RWPE2 (cell line): ENCODE results near the gene PPFIA4.

Experiments
- ATAC-seq: fragments of 200-7000 bp; cut with Tn5 transposase; 3 replicates; pipeline ENCODE4 v1.9.1; 2021; ENCODE audit warnings: low read depth
- DNase-seq: peaks from one replicate; pipeline ENCODE4 v3.0.0-alpha.2; 2020; ENCODE audit warnings: low spot score
- H3K27ac ChIP-seq: fragments of 450-650 bp; 2 replicates; pipeline ENCODE4 v1.5.1; 2017; ENCODE audit warnings: mild to moderate bottlenecking; ENCODE audit not compliant: poor library complexity, severe bottlenecking
- H3K27me3 ChIP-seq: fragments of 250-450 bp; sonication (Bioruptor Pico); 2 replicates; pipeline ENCODE4 v1.5.1; 2021; ENCODE audit warnings: mild to moderate bottlenecking, moderate library complexity; ENCODE audit not compliant: insufficient read depth, poor library complexity, severe bottlenecking
- H3K36me3 ChIP-seq: fragments of 250-450 bp; sonication (Bioruptor Pico); 2 replicates; pipeline ENCODE4 v1.5.1; 2020; ENCODE audit warnings: low read depth, mild to moderate bottlenecking, moderate library complexity
- H3K4me1 ChIP-seq: fragments of 250-450 bp; sonication (Bioruptor Pico); 2 replicates; pipeline ENCODE4 v1.5.1; 2021; ENCODE audit warnings: mild to moderate bottlenecking, moderate library complexity; ENCODE audit not compliant: insufficient read depth, poor library complexity, severe bottlenecking
- H3K4me3 ChIP-seq: fragments of 250-450 bp; sonication (Bioruptor Pico); 2 replicates; pipeline ENCODE4 v1.5.1; 2021; ENCODE audit warnings: mild to moderate bottlenecking, moderate library complexity; ENCODE audit not compliant: severe bottlenecking
- H3K9me3 ChIP-seq: fragments of 250-450 bp; sonication (Bioruptor Pico); 2 replicates; pipeline ENCODE4 v1.5.1; 2021; ENCODE audit warnings: mild to moderate bottlenecking, moderate library complexity; ENCODE audit not compliant: severe bottlenecking
- CTCF ChIP-seq: fragments of 450-650 bp; IDR thresholded peaks from one replicate; pipeline ENCODE4 v1.5.1; 2017; ENCODE audit warnings: mild to moderate bottlenecking, moderate library complexity; ENCODE audit not compliant: poor library complexity, severe bottlenecking

The PPFIA4 gene

GRCh38 chr1:203065191-203065590 is 38.9 kb downstream of the PPFIA4 start:
- no peak for TF ChIP-seq CTCF
- ATAC-seq, result no peak
- no peaks in the 10 kb centered on the region for H3K36me3 ChIP-seq
- no peaks in the 10 kb centered on the region for H3K4me1 ChIP-seq
- H3K9me3 ChIP-seq, result no peaks in the 10 kb centered on the region
- H3K4me3 ChIP-seq, result no peak overlapping the region
- no peak overlapping the region for H3K27ac ChIP-seq
- H3K27me3 ChIP-seq, result no peaks in the 10 kb centered on the region
- DNase-seq, result no peak

DNA sequence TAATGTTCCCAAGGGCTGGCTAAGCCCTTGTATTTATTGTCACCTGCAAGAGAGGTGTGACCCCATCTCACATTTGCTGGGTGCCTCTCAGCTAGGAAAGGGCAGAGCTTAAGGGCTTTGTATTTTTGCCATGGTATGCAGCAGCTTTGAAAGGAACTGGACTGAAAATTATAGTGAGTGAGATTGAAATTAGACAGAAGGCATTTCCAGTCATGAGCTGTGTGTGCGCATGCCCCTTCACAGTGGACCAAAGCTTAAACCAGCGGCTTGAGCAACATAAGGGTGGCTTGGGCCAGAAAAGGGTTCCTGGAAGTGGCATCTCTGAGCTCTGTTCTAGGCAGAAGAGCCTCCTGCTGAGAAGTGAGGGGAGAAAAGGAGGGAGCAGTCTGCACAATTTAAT is 39.7 kb downstream of the PPFIA4 start:
- H3K4me1 ChIP-seq, result no peaks in the 10 kb centered on the region
- DNase-seq, result no peak
- H3K9me3 ChIP-seq, result no peaks in the 10 kb centered on the region
- no peak overlapping the region for H3K27ac ChIP-seq
- ATAC-seq, result no peak
- TF ChIP-seq CTCF, result no peak
- H3K36me3 ChIP-seq, result no peaks in the 10 kb centered on the region
- H3K27me3 ChIP-seq, result no peaks in the 10 kb centered on the region
- H3K4me3 ChIP-seq, result no peak overlapping the region

DNA sequence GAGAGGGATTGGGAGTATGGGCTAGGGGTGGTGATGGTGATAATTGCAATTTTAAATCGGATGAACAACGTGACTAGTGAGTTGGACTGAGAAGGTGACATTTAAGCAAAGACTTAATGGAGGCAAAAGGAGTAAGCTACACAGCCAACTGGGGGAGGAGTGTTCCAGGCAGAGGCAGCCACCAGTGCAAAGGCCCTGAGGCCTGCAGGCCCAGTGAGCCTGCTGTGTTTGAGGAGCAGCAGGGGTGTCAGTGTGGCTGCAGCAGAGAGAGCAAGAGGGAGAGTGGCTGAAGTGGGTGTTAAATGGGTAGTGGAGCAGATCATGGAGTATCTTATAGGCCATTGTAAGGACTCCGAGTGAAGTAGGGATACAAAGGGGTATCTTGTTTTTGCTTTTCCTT is 40.7 kb downstream of the PPFIA4 start:
- Histone ChIP-seq H3K27ac (no peak overlapping the region), H3K4me1 (no peaks in the 10 kb centered on the region), H3K36me3 (no peaks in the 10 kb centered on the region), H3K4me3 (no peak overlapping the region), H3K27me3 (no peaks in the 10 kb centered on the region), H3K9me3 (no peaks in the 10 kb centered on the region)
- TF ChIP-seq CTCF, result no peak
- ATAC-seq, result no peak
- no peak for DNase-seq

DNA sequence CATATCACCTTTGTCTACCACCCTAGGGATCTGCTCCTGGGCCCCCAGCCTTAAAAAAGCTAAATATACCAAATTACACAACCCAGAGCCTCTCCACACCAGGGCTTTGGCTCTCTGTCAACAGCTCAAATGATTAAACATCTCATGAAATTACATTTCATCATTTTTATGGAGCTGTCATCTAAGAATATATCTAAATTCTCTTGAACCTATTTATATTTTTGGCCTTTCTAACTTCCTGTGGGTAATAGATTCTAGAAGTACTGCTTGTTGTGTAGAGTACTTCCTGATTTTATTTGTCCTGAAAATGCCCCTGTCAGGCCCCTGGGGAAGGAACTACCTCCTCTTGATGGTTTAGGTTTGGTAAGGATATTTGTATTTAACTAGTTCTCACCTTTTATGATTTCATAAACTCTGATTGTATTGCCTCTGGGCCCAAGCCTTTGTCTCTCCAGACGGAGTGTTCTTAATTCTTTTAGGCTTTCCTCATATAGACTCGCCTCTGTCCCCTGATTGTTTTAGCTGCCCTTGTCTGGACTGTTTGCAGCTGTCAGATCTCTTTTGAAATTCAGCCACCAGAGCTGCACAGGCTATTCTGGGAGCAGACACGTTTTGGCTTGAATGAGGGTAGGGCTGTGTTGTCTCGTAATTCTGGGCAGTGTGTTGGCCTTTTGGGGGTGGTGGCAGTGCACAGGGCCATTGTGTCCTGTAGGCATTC is 42.9 kb downstream of the PPFIA4 start:
- H3K4me3 ChIP-seq, result no peak overlapping the region
- H3K36me3 ChIP-seq, result no peaks in the 10 kb centered on the region
- no peaks in the 10 kb centered on the region for H3K27me3 ChIP-seq
- TF ChIP-seq CTCF, result no peak
- ATAC-seq, result no peak
- no peaks in the 10 kb centered on the region for H3K4me1 ChIP-seq
- H3K27ac ChIP-seq, result no peak overlapping the region
- no peaks in the 10 kb centered on the region for H3K9me3 ChIP-seq
- no peak for DNase-seq

DNA sequence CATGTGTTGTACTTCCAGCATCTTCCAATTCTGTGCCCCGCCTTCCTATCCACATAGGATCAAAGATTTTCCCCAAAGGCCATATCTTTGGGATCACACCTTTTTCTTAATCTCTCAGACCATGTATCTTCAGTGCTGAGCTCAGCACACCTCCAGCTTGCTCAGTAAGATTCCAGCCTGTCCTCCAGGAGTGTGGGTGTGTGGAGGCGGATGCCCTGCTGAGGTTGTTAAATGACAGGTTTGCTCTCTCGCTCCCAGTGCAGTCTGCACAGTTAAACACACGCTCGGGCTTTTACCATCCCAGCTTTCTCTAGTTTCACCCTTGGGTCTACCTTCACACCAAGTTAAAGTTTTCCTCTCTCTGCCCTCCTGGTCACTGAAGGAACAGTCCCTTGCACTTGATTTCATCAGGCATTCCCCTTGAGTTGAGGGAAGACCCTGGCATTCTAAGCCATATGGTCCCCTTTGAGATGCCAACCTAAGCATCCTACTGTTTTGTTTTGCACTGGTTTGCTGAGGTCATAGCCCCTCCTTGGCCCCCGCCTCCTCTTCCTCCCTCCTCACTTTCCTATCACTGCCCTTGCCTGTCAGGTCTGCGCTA is 45.8 kb downstream of the PPFIA4 start:
- ATAC-seq, result no peak
- Histone ChIP-seq H3K36me3 (no peaks in the 10 kb centered on the region), H3K27me3 (no peaks in the 10 kb centered on the region), H3K9me3 (no peaks in the 10 kb centered on the region), H3K27ac (no peak overlapping the region), H3K4me1 (no peaks in the 10 kb centered on the region), H3K4me3 (no peak overlapping the region)
- DNase-seq, result peak; percentile 4
- no peak for TF ChIP-seq CTCF
